22Rv1 (cell line): ENCODE results near the gene REXO4.
A peak's percentile ranks its signal among the peaks of the same experiment; 100 is the strongest.
"Not testable (repeated sequence)": the region's sequence is repeated elsewhere in the genome, so short reads cannot be mapped to it uniquely, and the experiment has no call there.

ENCODE experiments used
- H3K27ac ChIP-seq: fragments of 450-650 bp; 2 replicates; pipeline ENCODE4 v1.5.1; 2017
- ZFX ChIP-seq: fragments of 450-650 bp; IDR thresholded peaks from 2 replicates; pipeline ENCODE4 v1.6.1; 2017; ENCODE audit warnings: antibody characterized with exemption, borderline replicate concordance
- TF ChIP-seq, protein P1 (sequence below): fragments of 450-650 bp; IDR thresholded peaks from 2 replicates; pipeline ENCODE4 v1.5.1; 2017; ENCODE audit warnings: mild to moderate bottlenecking

The REXO4 gene

DNA sequence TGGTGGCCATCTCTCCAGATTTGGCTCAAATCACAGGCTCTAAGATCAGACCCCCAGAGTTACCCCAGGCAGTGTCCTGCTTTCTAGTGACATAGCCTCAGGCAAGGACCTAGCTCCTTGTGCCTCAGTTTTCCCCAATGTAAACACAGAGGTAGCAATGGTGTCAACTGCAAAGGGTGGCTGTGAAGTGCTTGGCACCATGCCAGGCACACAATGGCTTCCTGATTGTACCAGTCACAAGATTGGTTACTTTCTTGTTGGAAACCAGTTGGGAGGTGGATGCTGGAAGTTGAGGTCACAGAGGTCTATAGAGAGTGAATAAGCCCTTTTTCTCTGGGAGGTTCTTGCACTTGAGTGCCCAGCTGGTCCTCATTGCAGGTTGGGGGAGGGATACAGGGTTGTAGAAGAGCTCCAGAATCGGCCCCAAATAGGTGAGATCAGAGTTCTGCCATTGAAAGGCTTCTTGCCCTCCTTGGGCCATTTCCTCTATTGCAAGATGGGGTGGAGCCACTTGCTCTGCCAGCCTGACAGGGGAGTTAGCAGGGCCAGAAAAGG, 39.3 kb downstream of the REXO4 start:
- TF ChIP-seq ZFX: no peak
- H3K27ac ChIP-seq: no peak overlapping the region

DNA sequence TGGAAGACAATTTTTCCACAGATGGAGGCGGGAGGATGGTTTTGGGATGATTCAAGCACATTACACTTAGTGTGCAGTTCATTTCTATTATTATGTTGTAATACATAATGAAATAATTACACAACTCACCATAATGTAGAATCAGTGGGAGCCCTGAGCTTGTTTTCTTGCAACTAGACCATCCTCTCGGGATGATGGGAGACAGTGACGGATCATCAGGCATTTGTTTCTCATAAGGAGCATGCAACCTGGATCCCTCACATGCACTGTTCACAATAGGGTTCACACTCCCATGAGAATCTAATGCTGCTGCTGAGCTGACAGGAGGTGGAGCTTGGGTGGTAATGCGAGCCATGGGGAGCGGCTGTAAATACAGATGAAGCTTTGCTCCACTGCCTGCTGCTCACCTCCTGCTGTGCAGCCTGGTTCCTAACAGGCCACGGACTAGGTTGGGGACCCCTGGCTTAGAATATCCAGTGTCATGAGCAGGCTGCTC, 40.0 kb downstream of the REXO4 start:
- no peak for TF ChIP-seq ZFX
- TF ChIP-seq, protein P1, sequence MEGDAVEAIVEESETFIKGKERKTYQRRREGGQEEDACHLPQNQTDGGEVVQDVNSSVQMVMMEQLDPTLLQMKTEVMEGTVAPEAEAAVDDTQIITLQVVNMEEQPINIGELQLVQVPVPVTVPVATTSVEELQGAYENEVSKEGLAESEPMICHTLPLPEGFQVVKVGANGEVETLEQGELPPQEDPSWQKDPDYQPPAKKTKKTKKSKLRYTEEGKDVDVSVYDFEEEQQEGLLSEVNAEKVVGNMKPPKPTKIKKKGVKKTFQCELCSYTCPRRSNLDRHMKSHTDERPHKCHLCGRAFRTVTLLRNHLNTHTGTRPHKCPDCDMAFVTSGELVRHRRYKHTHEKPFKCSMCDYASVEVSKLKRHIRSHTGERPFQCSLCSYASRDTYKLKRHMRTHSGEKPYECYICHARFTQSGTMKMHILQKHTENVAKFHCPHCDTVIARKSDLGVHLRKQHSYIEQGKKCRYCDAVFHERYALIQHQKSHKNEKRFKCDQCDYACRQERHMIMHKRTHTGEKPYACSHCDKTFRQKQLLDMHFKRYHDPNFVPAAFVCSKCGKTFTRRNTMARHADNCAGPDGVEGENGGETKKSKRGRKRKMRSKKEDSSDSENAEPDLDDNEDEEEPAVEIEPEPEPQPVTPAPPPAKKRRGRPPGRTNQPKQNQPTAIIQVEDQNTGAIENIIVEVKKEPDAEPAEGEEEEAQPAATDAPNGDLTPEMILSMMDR: no peak
- H3K27ac ChIP-seq: no peak overlapping the region

DNA sequence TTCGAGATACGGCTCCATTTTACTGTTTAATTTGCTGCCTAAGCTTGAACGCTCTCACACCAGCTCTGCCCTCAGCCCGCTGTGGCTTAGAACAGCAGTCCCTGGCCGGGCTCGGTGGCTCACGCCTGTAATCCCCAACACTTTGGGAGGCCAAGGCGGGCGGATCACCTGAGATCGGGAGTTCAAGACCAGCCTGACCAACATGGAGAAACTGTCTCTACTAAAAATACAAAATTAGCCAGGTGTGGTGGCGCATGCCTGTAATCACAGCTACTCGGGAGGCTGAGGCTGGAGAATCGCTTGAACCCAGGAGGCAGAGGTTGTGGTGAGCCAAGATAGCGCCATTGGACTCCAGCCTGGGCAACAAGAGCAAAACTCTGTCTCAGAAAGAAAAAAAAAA, 40.5 kb downstream of the REXO4 start:
- not testable (repeated sequence) for H3K27ac ChIP-seq

DNA sequence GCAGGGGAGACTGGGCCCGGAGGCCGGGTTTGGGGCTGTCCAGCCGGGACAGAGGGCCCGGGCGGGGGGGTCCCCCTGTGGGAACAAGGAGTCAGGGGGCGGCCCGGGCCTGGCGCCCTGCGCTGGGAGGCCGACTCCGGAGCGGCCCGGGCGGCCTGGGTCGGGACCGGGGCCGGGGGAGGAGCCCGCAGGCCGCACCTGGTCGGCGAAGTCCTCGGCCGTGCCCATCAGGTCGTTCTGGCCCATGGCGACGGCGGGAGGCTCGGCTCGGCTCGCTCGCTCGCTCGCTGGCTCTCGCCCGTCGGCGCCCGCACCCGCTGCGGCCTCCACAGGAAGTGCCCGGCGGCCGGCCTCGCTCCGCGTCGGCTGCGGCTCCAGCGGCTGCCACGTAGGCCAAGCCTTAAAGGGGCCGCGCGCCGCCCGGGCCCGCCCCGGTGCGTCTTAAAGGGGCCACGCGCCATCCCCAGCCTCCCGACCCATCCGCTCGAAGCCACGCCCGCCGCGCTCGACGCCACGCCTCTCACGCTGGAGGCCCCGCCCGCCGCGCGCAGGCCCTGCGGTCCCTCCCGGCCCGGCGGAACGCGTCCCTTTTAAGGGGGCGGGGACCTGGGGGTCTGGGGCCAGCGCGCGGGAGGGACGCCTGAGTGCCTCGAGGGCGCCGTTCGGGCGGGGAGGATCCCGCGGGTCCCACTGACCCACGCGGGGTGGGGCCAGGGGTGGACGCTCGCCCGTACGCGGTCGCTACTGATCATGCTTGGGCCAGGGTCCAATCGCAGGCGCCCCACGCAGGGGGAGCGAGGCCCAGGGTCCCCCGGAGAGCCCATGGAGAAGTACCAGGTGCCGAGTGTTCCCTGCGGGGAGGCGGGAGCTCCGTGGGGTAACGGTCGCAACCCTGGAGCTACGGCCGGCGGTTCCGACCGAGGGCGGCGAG, 41.8 kb downstream of the REXO4 start, which contains the start of the genes STKLD1 and SURF4:
Gene STKLD1 (plus strand): TSS at position 643 of the 931 bp plus-strand sequence. CDS start 108 bp downstream, at position 751.
Gene SURF4 (minus strand): TSS at position 337 of the 931 bp plus-strand sequence. CDS start 91 bp downstream, at position 246.
- TF ChIP-seq, protein P1: no peak
- TF ChIP-seq ZFX: no peak
- peak within 1 kb of the TSS; percentile 80 for H3K27ac ChIP-seq

DNA sequence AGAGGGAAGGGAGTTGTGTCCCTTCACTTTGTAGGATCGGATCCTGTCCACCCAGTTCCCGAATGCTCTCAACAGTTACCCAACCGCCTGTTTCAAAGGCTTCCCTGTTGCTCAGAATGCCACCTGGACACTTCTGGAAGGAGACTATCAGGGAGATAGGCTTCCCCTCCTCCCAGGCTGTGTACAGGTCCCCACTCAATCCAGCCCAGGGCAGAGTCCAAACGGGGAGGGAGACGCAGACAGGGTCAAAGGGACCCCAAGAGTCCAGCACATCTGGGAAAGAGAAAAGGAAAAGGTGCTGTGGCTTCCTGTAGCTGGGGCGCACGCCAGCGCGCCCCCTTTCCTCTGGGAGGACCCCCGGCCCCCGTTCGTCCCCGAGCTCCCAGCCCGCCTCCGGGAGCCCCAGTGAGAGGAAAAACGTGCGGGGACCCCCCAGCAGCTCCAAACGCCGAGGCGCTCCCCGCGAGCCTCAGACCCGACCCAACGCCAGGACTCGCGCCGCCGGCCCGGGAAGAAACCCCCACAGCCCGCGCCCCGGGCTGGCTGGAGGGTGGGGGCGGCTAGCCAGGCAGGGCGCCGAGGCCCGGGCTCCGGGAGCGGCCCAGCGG, 42.6 kb downstream of the REXO4 start:
- H3K27ac ChIP-seq: peak overlapping the region; percentile 80
- TF ChIP-seq, protein P1: no peak
- no peak for TF ChIP-seq ZFX

DNA sequence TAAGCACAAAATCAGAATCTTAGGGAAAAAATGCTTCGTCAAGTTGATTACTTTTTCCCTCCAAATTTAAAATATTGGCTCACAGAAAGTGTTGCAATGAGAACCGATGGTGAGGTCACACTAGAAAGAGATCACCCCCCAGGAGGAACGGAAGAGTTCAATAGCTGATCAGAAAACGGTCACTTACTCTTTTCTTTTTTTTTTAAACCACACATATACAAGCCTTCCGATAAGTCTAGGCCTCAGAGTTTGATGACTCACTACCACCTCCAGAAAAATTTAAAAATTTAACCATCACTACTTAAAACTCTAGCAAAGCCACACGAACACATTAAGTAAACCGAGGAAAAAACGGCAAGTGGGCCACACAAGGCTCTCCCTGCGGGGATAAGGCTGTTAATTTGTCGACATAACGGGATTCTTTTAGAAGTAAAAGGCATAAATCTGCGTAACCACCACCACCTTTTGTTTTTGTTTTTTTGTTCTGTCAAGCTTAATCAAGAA, 43.1 kb downstream of the REXO4 start:
- H3K27ac ChIP-seq: peak overlapping the region; percentile 80; the same call in 1 of the 2 replicates
- no peak for TF ChIP-seq ZFX
- TF ChIP-seq, protein P1: no peak

DNA sequence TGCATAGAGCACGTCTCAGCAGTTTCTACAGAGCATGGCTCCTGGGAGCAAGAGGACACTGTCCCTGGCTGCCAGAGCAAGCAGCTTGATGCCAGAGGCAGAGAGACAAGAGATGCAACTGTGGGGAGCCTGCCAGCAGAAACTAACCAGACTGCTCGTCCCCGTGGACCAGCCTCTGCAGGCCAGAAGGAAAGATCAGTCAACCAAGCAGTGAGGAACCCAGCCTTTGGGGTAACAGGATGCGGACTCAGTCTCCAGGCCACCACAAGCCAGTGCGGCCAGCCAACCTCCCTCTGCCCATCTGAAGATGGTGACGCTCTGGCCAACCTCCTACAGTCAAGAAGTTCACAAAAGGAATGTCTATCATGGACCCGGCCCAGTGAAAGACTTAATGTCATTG, 45.7 kb downstream of the REXO4 start:
- TF ChIP-seq, protein P1: no peak
- TF ChIP-seq ZFX: no peak
- H3K27ac ChIP-seq: no peak overlapping the region
